Upper lobe of left lung (tissue), 4 donors: ENCODE data around the gene GALNT18.

ENCODE experiments used
- CTCF ChIP-seq, 6 experiments: fragments of 450-650 bp in 4 of 6; fragments of 200-600 bp in 2 of 6; sonication (generic) in 2 of 6; IDR thresholded peaks; one replicate each; pipeline ENCODE4 v1.5.1; 2016 to 2019; ENCODE audit warnings: antibody characterized with exemption in 6 of 6
- POLR2A ChIP-seq, 4 donors: fragments of 450-650 bp; IDR thresholded peaks; one replicate each; pipeline ENCODE4 v1.5.1; 2016 to 2017; ENCODE audit warnings: antibody characterized with exemption in 4 of 4, mild to moderate bottlenecking in 2 of 4

GRCh38 chr11:11618973-11619435, 2.8 kb downstream of the GALNT18 start:
- TF ChIP-seq POLR2A (IDR thresholded peaks at IDR 0.05): peak in 1 of 4 donors; percentile 3
- peak in 2 of 6 experiments; percentile 11 to 40 for TF ChIP-seq CTCF (IDR thresholded peaks at IDR 0.05)
